ENCODE measurements around the gene HAUS6. TPM values are rescaled to one million over a fixed set of nuclear protein-coding genes. Genes with fewer than 3 reads are reported as not detected.

Gene HAUS6
- total RNA-seq, 1 experiment from 2014 or later, result 14.4 TPM

DNA sequence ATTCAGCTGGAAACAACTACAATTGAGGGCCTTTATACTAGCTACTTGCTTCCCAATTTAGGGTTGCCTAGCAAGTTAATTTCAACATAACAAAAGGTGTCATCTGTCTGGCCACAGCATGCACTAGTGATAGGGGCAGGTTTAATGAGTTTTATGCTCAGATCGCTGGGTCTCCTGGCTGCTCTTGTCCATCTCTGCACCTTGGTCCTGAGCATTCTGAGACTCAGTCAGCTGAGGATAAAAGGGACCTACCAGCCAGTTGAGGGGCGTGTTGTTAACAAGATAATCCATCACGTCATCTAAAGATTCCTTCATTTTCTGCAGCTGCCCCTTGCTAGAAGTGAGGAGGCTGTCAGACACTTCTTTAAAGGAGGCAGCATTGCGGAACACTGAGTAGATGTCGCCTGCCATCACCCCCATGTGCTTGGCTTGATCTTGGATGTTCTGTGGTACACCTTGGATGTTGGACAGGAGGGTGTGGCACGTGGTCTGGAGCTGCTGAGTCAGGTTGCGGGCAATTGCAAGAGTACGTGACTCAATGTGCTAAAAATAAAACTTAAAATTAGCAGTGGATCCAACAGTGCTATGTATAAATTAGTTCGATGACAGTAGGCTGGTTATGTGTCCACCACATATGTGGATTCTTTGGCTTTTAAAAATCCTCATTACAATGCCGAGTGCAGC, 13.5 kb upstream of the HAUS6 start:
- Histone ChIP-seq H3K79me2 (ENCODE audit: low read length) (no peaks in the 10 kb centered on the region), H3K9ac (ENCODE audit: low read length) (no peak overlapping the region), H3F3A (ENCODE audit: low read length, unreplicated experiment) (peaks cover 5% of the 10 kb centered on the region), H2AFZ (ENCODE audit: low read length) (no peak overlapping the region), H3K36me3 (ENCODE audit: low read depth, low read length) (peaks cover 30% of the 10 kb centered on the region), H3K9me3 (ENCODE audit: low read length) (no peaks in the 10 kb centered on the region), H3K4me3 (ENCODE audit: low read length) (no peak overlapping the region), H3K4me2 (ENCODE audit: low read length) (no peak overlapping the region), H3K27ac (ENCODE audit: low read length) (peak overlapping the region; percentile 11; the same call in 1 of the 2 replicates), H3K27me3 (ENCODE audit: low read length) (no peaks in the 10 kb centered on the region), H4K20me1 (ENCODE audit: low read length) (no peaks in the 10 kb centered on the region), H3K4me1 (ENCODE audit: insufficient read depth, low read length) (peaks cover 33% of the 10 kb centered on the region), H3K9me2 (replicated peaks; ENCODE audit: low read length) (no peaks in the 10 kb centered on the region)
- intact Hi-C loops (cut with micrococcal nuclease), result no loop called here
- TSS peak; percentile 11 for BruUV-seq (replicated peaks)
- ATAC-seq, result peak; percentile 31; the same call in 1 of the 2 replicates
- ChIA-PET CTCF (no interaction called here), POLR2A (ENCODE audit: unreplicated experiment) (no interaction called here)
- TF ChIP-seq EZH2phosphoT487 (IDR thresholded peaks at IDR 0.05; ENCODE audit: borderline replicate concordance, low read length), result no peak
- TF ChIP-seq, protein P1, sequence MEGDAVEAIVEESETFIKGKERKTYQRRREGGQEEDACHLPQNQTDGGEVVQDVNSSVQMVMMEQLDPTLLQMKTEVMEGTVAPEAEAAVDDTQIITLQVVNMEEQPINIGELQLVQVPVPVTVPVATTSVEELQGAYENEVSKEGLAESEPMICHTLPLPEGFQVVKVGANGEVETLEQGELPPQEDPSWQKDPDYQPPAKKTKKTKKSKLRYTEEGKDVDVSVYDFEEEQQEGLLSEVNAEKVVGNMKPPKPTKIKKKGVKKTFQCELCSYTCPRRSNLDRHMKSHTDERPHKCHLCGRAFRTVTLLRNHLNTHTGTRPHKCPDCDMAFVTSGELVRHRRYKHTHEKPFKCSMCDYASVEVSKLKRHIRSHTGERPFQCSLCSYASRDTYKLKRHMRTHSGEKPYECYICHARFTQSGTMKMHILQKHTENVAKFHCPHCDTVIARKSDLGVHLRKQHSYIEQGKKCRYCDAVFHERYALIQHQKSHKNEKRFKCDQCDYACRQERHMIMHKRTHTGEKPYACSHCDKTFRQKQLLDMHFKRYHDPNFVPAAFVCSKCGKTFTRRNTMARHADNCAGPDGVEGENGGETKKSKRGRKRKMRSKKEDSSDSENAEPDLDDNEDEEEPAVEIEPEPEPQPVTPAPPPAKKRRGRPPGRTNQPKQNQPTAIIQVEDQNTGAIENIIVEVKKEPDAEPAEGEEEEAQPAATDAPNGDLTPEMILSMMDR (conservative IDR thresholded peaks at IDR 0.05; ENCODE audit: low read depth, low read length), result no peak
- no peak for TF ChIP-seq EZH2 (IDR thresholded peaks at IDR 0.05; ENCODE audit: low read length, unreplicated experiment)
- DNase-seq, result peak; percentile 35

DNA sequence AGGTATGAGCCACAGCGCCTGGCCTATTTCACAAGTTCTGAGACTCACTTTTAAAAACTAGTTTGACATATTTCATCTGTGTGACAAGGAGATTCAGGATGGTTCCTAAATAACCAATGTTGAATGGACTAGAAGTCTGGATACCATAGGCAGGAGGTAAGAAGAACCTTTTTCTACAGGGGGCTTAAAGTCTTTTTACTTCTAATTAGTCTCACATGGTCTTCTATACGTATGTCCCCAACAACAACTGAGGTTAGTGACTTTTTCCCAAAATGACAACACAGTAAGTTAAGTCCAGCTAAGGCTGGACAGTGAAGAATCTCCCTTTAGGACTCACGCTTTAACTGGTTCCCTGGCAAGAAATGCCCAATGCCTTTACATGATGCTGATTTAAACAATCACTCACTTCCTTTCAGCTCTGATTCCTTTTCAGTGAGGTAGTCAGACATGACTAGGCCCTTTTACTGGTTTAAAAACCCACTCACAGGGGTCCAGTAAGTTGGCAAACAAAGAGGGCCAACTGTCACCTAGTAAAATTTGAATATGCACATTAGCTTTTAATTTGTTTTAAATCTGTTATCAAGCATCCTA, 12.1 kb upstream of the HAUS6 start:
- intact Hi-C loops (cut with micrococcal nuclease), result no loop called here
- H2AFZ ChIP-seq (ENCODE audit: low read length), result no peak overlapping the region
- POLR2A ChIA-PET (ENCODE audit: unreplicated experiment), result no interaction called here

More for the DNA sequence above, 12.1 kb upstream of the HAUS6 start:
- Histone ChIP-seq H3K9me2 (replicated peaks; ENCODE audit: low read length) (no peaks in the 10 kb centered on the region), H3K4me1 (ENCODE audit: insufficient read depth, low read length) (peaks cover 33% of the 10 kb centered on the region), H3F3A (ENCODE audit: low read length, unreplicated experiment) (peaks cover 5% of the 10 kb centered on the region), H3K4me2 (ENCODE audit: low read length) (no peak overlapping the region), H3K9ac (ENCODE audit: low read length) (no peak overlapping the region), H3K27me3 (ENCODE audit: low read length) (no peaks in the 10 kb centered on the region), H3K4me3 (ENCODE audit: low read length) (no peak overlapping the region), H3K36me3 (ENCODE audit: low read depth, low read length) (peaks cover 19% of the 10 kb centered on the region), H3K79me2 (ENCODE audit: low read length) (no peaks in the 10 kb centered on the region), H3K9me3 (ENCODE audit: low read length) (no peaks in the 10 kb centered on the region), H3K27ac (ENCODE audit: low read length) (peak overlapping the region; percentile 29; the same call in 1 of the 2 replicates), H4K20me1 (ENCODE audit: low read length) (no peaks in the 10 kb centered on the region)
- BruUV-seq (replicated peaks), result no TSS peak
- DNase-seq (peak; percentile 43), ATAC-seq (0 out of 2 replicates have a peak, but pooled peaks have one; percentile 25)
- TF ChIP-seq, protein P1 (conservative IDR thresholded peaks at IDR 0.05; ENCODE audit: low read depth, low read length), result no peak
- TF ChIP-seq EZH2phosphoT487 (IDR thresholded peaks at IDR 0.05; ENCODE audit: borderline replicate concordance, low read length) (no peak), EZH2 (IDR thresholded peaks at IDR 0.05; ENCODE audit: low read length, unreplicated experiment) (no peak)
- CTCF ChIA-PET, result interaction anchor here (0.6 kb wide), 1 partner anchor 9 kb away, joined by 6 read pairs; no protein-coding TSS in a partner anchor

Data from PC-3 (cell line).